Karpas-422 (cell line): ENCODE measurements around the gene TRIM50. TPM values are rescaled to one million over a fixed set of nuclear protein-coding genes. Genes with fewer than 3 reads are reported as not detected.
"Not testable (repeated sequence)": the region's sequence is repeated elsewhere in the genome, so short reads cannot be mapped to it uniquely, and the experiment has no call there.

Experiments used
- DNase-seq: peaks from one replicate; pipeline ENCODE4 v3.0.0-alpha.2; 2015
- H2AFZ ChIP-seq: fragments of 200-600 bp; sonication (generic); 2 replicates; pipeline ENCODE4 v1.6.1; 2014; ENCODE audit warnings: antibody characterized with exemption, low read length, mixed read lengths
- H3K27ac ChIP-seq: fragments of 200-600 bp; sonication (generic); 2 replicates; pipeline ENCODE4 v1.5.1; 2014; ENCODE audit warnings: mild to moderate bottlenecking, low read length, moderate library complexity
- H3K27me3 ChIP-seq: fragments of 200-600 bp; sonication (generic); 2 replicates; pipeline ENCODE4 v1.6.1; 2014; ENCODE audit warnings: low read length, mixed read lengths
- H3K36me3 ChIP-seq: fragments of 200-600 bp; sonication (generic); 2 replicates; pipeline ENCODE4 v1.6.1; 2014; ENCODE audit warnings: low read length, mixed read lengths; ENCODE audit not compliant: insufficient read depth
- H3K4me1 ChIP-seq: fragments of 200-600 bp; sonication (generic); 2 replicates; pipeline ENCODE4 v1.6.1; 2014; ENCODE audit warnings: mild to moderate bottlenecking, low read length, mixed read lengths
- H3K4me2 ChIP-seq: fragments of 200-600 bp; sonication (generic); 2 replicates; pipeline ENCODE4 v1.6.1; 2014; ENCODE audit warnings: low read length, low read depth, mild to moderate bottlenecking; ENCODE audit not compliant: poor library complexity, severe bottlenecking
- H3K4me3 ChIP-seq: fragments of 200-600 bp; sonication (generic); 2 replicates; pipeline ENCODE4 v1.5.1; 2014; ENCODE audit warnings: mild to moderate bottlenecking, antibody characterized with exemption, low read length, mixed read lengths
- H3K79me2 ChIP-seq: fragments of 200-600 bp; sonication (generic); 2 replicates; pipeline ENCODE4 v1.6.1; 2014; ENCODE audit warnings: mild to moderate bottlenecking, low read length, mixed read lengths
- H3K9ac ChIP-seq: fragments of 200-600 bp; sonication (generic); 2 replicates; pipeline ENCODE4 v1.6.0; 2014; ENCODE audit warnings: low read length
- H3K9me2 ChIP-seq: fragments of 200-600 bp; sonication (generic), shearing (Covaris generic); replicated peaks from 2 replicates; pipeline ENCODE4 v1.6.0; 2014; ENCODE audit warnings: mild to moderate bottlenecking, low read length, moderate library complexity; ENCODE audit not compliant: insufficient read depth
- H3K9me3 ChIP-seq: fragments of 300-700, 200-600 bp; sonication (generic); 2 replicates; pipeline ENCODE4 v1.6.1; 2014; ENCODE audit warnings: low read length, mixed read lengths
- H4K20me1 ChIP-seq: fragments of 200-600 bp; sonication (generic); 2 replicates; pipeline ENCODE4 v1.6.1; 2014; ENCODE audit warnings: mild to moderate bottlenecking, antibody characterized with exemption, low read length, low read depth; ENCODE audit not compliant: insufficient read depth
- total RNA-seq: library from RNA; depleted of rRNA; stranded (reverse); fragments of >200 nt; shearing (Covaris generic); gene quantifications from 2 replicates; pipeline ENCODE4 v1.2.3, GENCODE V29; 2014; ENCODE audit warnings: low replicate concordance

The TRIM50 gene
- total RNA-seq, 1 experiment from 2014 or later, result not detected

DNA sequence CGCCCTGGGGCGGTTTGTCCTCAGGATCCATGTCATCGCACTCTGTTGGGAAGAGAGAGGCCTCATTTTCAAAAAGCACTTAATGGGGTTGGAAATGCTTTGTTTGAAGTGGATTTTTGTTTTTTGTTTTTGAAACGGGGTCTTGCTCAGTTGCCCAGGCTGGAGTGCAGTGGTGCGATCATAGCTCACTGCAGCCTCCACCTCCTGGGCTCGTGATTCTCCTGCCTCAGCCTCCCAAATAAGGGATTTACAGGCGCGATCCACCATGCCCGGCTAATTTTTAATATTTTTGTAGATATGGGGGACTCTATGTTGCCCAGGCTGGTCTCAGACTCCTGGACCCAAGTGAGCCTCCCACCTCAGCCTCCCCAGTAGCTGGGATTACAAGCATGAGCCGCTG, 814 bp upstream of the TRIM50 start:
- H2AFZ ChIP-seq, result no peak overlapping the region
- H3K9me3 ChIP-seq, result no peaks in the 10 kb centered on the region
- DNase-seq, result no peak
- no peaks in the 10 kb centered on the region for H3K79me2 ChIP-seq
- H3K4me2 ChIP-seq, result no peak overlapping the region
- H4K20me1 ChIP-seq, result no peaks in the 10 kb centered on the region
- no peaks in the 10 kb centered on the region for H3K4me1 ChIP-seq
- H3K4me3 ChIP-seq, result no peak overlapping the region
- H3K9ac ChIP-seq, result no peak overlapping the region
- H3K36me3 ChIP-seq, result no peaks in the 10 kb centered on the region
- H3K27ac ChIP-seq, result no peak overlapping the region
- no peaks in the 10 kb centered on the region for H3K27me3 ChIP-seq
- no peaks in the 10 kb centered on the region for H3K9me2 ChIP-seq

- H3K9me2 ChIP-seq, H3K27me3 ChIP-seq, H3K9ac ChIP-seq, H3K4me1 ChIP-seq, H3K4me2 ChIP-seq, H3K4me3 ChIP-seq, H3K79me2 ChIP-seq, H3K36me3 ChIP-seq, H3K9me3 ChIP-seq, DNase-seq, H3K27ac ChIP-seq, H2AFZ ChIP-seq, H4K20me1 ChIP-seq: not testable (repeated sequence)
These were observed 433 bp downstream of the TRIM50 start for GRCh38 chr7:73327449-73327848.

- not testable (repeated sequence) for H3K27me3 ChIP-seq, H3K36me3 ChIP-seq, H3K9ac ChIP-seq, DNase-seq, H2AFZ ChIP-seq, H3K4me2 ChIP-seq, H3K4me1 ChIP-seq, H3K9me3 ChIP-seq, H3K79me2 ChIP-seq, H3K9me2 ChIP-seq, H3K27ac ChIP-seq, H3K4me3 ChIP-seq, H4K20me1 ChIP-seq
These were observed 2.5 kb downstream of the TRIM50 start for GRCh38 chr7:73325424-73325823.

DNA sequence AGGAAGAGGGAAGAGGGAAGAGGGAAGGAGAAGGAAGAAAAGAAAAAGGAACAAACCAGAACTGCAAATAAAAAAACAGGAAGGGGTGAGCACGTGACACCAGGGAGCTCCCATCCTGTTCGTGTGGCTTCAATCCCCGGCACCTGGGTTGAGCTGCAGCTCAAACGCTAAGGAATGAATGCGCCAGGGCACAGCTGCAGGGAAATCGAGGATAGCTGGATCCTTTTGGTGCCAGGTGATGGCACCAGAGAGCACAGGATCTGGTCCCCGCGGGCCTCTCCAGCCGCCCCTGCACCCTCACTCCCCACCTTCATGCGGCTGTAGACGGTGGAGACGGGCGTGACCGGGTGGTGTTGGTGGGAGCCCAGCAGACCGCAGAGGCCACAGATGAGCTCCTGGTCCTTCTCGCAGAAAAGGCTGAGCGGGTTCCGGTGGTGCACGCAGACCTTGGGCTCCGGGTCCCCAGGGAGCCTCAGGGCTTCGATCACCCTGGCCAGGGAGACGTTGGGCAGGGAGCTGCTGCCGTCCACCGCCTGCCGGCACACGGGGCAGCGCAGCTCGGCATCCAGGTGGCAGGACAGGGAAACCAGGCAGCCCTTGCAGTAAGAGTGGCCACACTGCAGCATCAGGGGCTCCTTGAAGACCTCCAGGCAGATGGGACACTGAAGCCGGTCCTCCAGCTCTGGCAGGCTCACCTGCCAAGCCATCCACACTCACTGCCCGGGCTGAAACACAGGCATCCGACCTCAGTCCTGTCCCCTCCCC, 3.6 kb downstream of the TRIM50 start:
- H3K36me3 ChIP-seq, H3K9me3 ChIP-seq, H3K9ac ChIP-seq, H4K20me1 ChIP-seq, H3K4me2 ChIP-seq, H3K4me3 ChIP-seq, H3K9me2 ChIP-seq, H3K27ac ChIP-seq, H3K79me2 ChIP-seq, H2AFZ ChIP-seq, H3K4me1 ChIP-seq, H3K27me3 ChIP-seq: not testable (repeated sequence)
- peak; percentile 60 for DNase-seq

GRCh38 chr7:73323434-73324080, 4.3 kb downstream of the TRIM50 start:
- not testable (repeated sequence) for H4K20me1 ChIP-seq, H3K9me2 ChIP-seq, H3K36me3 ChIP-seq, H3K27ac ChIP-seq, H2AFZ ChIP-seq, H3K9ac ChIP-seq, H3K4me2 ChIP-seq, DNase-seq, H3K27me3 ChIP-seq, H3K79me2 ChIP-seq, H3K9me3 ChIP-seq, H3K4me3 ChIP-seq, H3K4me1 ChIP-seq

- not testable (repeated sequence) for H3K36me3 ChIP-seq, DNase-seq, H3K9me2 ChIP-seq, H2AFZ ChIP-seq, H3K27me3 ChIP-seq, H3K4me2 ChIP-seq, H3K9me3 ChIP-seq, H3K9ac ChIP-seq, H3K4me1 ChIP-seq, H3K79me2 ChIP-seq, H3K4me3 ChIP-seq, H3K27ac ChIP-seq, H4K20me1 ChIP-seq
These were observed 7.9 kb downstream of the TRIM50 start for GRCh38 chr7:73320009-73320408.

GRCh38 chr7:73319541-73319940, 8.3 kb downstream of the TRIM50 start:
- H3K36me3 ChIP-seq, H4K20me1 ChIP-seq, H3K27ac ChIP-seq, H3K79me2 ChIP-seq, DNase-seq, H2AFZ ChIP-seq, H3K9ac ChIP-seq, H3K27me3 ChIP-seq, H3K4me3 ChIP-seq, H3K9me2 ChIP-seq, H3K4me1 ChIP-seq, H3K9me3 ChIP-seq, H3K4me2 ChIP-seq: not testable (repeated sequence)

DNA sequence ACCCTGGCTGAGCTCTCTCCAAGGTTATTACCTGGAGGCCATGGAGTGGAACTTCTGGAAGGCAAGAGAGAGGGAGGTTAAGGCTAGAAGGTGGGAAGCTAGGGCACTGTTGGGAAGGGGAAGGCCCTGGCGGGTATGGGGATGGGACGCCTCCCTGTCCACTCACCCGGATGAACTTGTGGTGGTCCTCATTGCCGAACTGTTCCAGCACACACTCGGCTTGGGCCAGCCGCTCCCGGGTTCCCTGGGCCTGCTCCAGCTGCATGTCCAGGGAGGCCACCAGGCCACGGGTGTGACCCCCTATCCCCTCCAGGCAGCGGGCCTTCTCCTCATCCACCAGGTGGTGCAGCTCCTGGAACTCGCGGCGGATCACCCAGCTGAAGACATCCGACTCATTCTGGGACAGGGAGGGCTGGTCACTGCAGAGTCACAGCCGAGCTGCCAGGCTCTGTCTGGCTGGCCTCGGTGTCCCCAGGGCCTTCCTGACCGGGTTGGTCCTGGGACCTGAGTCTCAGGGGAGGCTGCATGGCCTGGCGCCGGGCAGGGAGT, 9.2 kb downstream of the TRIM50 start:
- DNase-seq, H3K27ac ChIP-seq, H3K4me3 ChIP-seq, H3K79me2 ChIP-seq, H4K20me1 ChIP-seq, H3K9me2 ChIP-seq, H3K27me3 ChIP-seq, H2AFZ ChIP-seq, H3K9me3 ChIP-seq, H3K4me2 ChIP-seq, H3K4me1 ChIP-seq, H3K9ac ChIP-seq, H3K36me3 ChIP-seq: not testable (repeated sequence)
